DND-41 (cell line): ENCODE data around the gene SAMM50.

Experiments
- ATAC-seq: fragments of 200-7000 bp; cut with Tn5 transposase; 3 replicates; pipeline ENCODE4 v1.9.1; 2021; ENCODE audit warnings: low read depth; ENCODE audit not compliant: insufficient read depth
- DNase-seq: peaks from one replicate; pipeline ENCODE4 v3.0.0-alpha.2; 2020
- H2AFZ ChIP-seq: 2 replicates; pipeline ENCODE4 v1.6.0; 2012; ENCODE audit warnings: low read depth, low read length
- H3K27ac ChIP-seq: 2 replicates; pipeline ENCODE4 v1.5.1; 2012; ENCODE audit warnings: low read length, inconsistent platforms
- H3K27me3 ChIP-seq: fragments of 200-600 bp; sonication (generic); 2 replicates; pipeline ENCODE4 v1.6.0; 2012; ENCODE audit warnings: low read length, mild to moderate bottlenecking, inconsistent platforms; ENCODE audit not compliant: insufficient read depth, poor library complexity
- H3K36me3 ChIP-seq: 2 replicates; pipeline ENCODE4 v1.5.1; 2012; ENCODE audit warnings: low read length, inconsistent platforms; ENCODE audit not compliant: insufficient read depth
- H3K4me1 ChIP-seq: 2 replicates; pipeline ENCODE4 v1.5.1; 2012; ENCODE audit warnings: mild to moderate bottlenecking, low read length; ENCODE audit not compliant: insufficient read depth
- H3K4me2 ChIP-seq: 2 replicates; pipeline ENCODE4 v1.6.0; 2012; ENCODE audit warnings: mild to moderate bottlenecking, moderate library complexity, low read length, inconsistent platforms; ENCODE audit not compliant: insufficient read depth
- H3K4me3 ChIP-seq, 2 experiments: fragments of 200-600 bp in 1 of 2; shearing (Covaris generic) in 1 of 2; 2 replicates each; pipeline ENCODE4 v1.5.1; 2012 to 2016; ENCODE audit warnings: inconsistent platforms in 2 of 2, low read length in 2 of 2, mild to moderate bottlenecking in 2 of 2, low read depth in 1 of 2, moderate library complexity in 1 of 2
- H3K79me2 ChIP-seq: 2 replicates; pipeline ENCODE4 v1.6.0; 2012; ENCODE audit warnings: low read length, inconsistent platforms; ENCODE audit not compliant: insufficient read depth
- H3K9ac ChIP-seq: 2 replicates; pipeline ENCODE4 v1.6.0; 2012; ENCODE audit warnings: low read depth, mild to moderate bottlenecking, inconsistent platforms, low read length, moderate library complexity
- H3K9me3 ChIP-seq: 2 replicates; pipeline ENCODE4 v1.5.1; 2012; ENCODE audit warnings: low read length, moderate library complexity, mild to moderate bottlenecking, inconsistent platforms; ENCODE audit not compliant: insufficient read depth, severe bottlenecking
- H4K20me1 ChIP-seq: 2 replicates; pipeline ENCODE4 v1.6.0; 2012; ENCODE audit warnings: low read length; ENCODE audit not compliant: insufficient read depth
- EZH2 ChIP-seq: IDR thresholded peaks from 3 replicates; pipeline ENCODE4 v1.6.1; 2012; ENCODE audit warnings: borderline replicate concordance, low read depth, mild to moderate bottlenecking, moderate library complexity, low read length, inconsistent platforms; ENCODE audit not compliant: severe bottlenecking
- TF ChIP-seq, protein P1 (sequence below): IDR thresholded peaks from 2 replicates; pipeline ENCODE4 v1.5.1; 2012; ENCODE audit warnings: borderline replicate concordance, low read length, moderate library complexity, mild to moderate bottlenecking; ENCODE audit not compliant: poor library complexity, severe bottlenecking; ENCODE audit errors: extremely low read depth

SAMM50 gene

DNA sequence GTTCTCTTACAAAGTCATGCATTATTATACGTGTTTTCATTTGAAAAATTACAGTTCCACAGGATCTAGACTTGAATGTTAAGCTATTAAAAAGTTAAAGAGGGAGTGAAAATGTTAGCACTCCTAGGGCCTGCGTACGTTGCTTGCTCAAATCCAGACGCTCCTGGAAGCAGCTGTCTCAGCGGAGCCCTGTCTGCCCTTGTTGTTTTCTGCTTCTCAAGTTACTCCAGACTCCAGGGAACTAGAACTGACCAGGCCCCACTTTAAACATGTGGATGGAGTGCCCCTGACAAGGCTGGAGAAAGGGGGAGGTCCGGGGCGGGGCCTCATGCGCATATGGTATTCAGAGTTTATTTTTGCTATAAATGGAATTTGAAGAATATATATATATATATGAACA lies 78.5 kb downstream of the SAMM50 start:
- H2AFZ ChIP-seq = no peak overlapping the region
- no peak for TF ChIP-seq EZH2
- TF ChIP-seq, protein P1, sequence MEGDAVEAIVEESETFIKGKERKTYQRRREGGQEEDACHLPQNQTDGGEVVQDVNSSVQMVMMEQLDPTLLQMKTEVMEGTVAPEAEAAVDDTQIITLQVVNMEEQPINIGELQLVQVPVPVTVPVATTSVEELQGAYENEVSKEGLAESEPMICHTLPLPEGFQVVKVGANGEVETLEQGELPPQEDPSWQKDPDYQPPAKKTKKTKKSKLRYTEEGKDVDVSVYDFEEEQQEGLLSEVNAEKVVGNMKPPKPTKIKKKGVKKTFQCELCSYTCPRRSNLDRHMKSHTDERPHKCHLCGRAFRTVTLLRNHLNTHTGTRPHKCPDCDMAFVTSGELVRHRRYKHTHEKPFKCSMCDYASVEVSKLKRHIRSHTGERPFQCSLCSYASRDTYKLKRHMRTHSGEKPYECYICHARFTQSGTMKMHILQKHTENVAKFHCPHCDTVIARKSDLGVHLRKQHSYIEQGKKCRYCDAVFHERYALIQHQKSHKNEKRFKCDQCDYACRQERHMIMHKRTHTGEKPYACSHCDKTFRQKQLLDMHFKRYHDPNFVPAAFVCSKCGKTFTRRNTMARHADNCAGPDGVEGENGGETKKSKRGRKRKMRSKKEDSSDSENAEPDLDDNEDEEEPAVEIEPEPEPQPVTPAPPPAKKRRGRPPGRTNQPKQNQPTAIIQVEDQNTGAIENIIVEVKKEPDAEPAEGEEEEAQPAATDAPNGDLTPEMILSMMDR = no peak
- H3K4me1 ChIP-seq = no peaks in the 10 kb centered on the region
- H3K4me2 ChIP-seq = no peak overlapping the region
- peaks cover 2% of the 10 kb centered on the region for H3K27me3 ChIP-seq
- H3K27ac ChIP-seq = no peak overlapping the region
- no peaks in the 10 kb centered on the region for H3K79me2 ChIP-seq
- H3K9me3 ChIP-seq = no peaks in the 10 kb centered on the region
- DNase-seq (no peak), ATAC-seq (no peak)
- H3K36me3 ChIP-seq = no peaks in the 10 kb centered on the region
- no peak overlapping the region for H3K4me3 ChIP-seq
- no peak overlapping the region for H3K9ac ChIP-seq
- H4K20me1 ChIP-seq = no peaks in the 10 kb centered on the region

DNA sequence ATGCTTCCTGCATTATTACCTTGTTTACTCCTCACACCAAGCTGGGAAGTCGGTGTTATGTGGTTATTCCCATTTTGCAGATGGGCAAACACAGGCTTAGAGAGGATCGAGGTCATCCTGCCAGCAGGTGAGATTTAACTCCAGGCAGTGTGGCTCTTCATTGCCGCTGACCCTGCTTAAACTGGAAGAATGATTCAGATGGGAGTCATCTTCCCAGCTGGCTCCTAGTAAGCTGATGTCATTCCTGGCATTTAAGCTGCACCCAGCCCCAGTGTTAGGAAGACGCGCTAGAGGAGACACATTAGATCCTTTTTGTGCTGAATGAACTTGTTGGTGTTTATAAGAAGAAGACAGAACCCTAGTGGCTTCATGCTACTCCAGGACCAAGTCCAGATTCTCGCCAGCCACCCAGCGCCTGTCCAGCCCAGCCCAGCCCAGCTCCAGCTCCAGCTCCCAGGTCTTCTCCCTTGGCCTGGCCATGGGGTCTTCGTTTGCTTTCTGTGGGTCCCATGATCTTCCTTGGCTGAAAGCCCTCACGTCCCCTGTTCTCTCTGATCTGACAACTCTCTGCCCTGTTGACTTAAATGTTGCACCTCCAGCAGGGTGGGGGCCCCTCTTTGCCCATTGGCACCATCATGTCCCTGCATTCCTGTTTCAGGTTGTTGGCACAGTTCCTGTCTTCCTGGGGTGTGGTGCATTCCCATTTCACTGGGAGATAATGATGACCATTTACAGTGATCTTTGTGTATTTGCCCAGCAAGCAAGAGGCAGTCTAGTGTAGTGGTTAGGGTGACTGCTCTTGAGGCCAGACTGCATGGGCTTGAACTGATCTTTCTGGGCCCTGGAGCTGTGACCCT lies 82.5 kb downstream of the SAMM50 start:
- Histone ChIP-seq H3K36me3 (no peaks in the 10 kb centered on the region), H3K4me3 (no peak overlapping the region), H4K20me1 (no peaks in the 10 kb centered on the region; the same call in 1 of the 2 replicates)

DNA sequence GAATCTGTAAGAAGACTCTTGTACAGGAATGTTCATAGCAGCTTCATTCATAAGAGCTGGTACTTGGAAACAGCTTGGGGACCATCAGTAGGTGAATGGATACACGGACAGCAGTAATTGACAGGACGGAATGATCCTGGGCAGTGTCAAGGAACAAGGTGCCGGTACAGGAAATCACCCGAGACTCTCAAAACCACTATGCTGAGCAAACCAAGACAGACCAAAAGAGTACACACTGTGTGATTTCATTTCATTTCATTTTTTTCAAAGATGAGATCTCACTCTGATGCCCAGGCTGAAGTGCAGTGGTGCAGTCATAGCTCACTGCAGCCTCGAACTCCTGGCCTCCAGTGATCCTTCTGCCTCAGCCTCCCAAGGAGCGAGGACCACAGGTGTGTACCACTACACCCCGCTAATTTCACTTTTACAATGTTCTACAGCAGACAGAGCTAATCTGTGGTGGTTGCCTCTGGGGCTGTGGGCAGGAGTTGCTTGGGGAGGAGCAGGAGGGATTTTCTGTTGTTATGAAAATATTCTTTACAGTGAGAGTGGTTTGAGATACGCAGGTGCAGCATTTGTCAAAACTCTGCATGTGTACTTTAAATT lies 84.4 kb downstream of the SAMM50 start:
- TF ChIP-seq EZH2 = no peak
- TF ChIP-seq, protein P1 = no peak
- H3K27ac ChIP-seq = no peak overlapping the region
- no peak overlapping the region for H3K9ac ChIP-seq
- DNase-seq (no peak), ATAC-seq (no peak)
- no peak overlapping the region for H3K4me2 ChIP-seq
- no peaks in the 10 kb centered on the region; the same call in 1 of the 2 replicates for H4K20me1 ChIP-seq
- no peaks in the 10 kb centered on the region for H3K9me3 ChIP-seq
- H3K36me3 ChIP-seq = no peaks in the 10 kb centered on the region
- H3K4me1 ChIP-seq = no peaks in the 10 kb centered on the region
- no peak overlapping the region for H2AFZ ChIP-seq
- peaks cover 8% of the 10 kb centered on the region for H3K27me3 ChIP-seq
- H3K4me3 ChIP-seq = no peak overlapping the region
- H3K79me2 ChIP-seq = no peaks in the 10 kb centered on the region

More for the DNA sequence above, 82.5 kb downstream of the SAMM50 start:
- DNase-seq = no peak
- Histone ChIP-seq H3K27me3 (peaks cover 8% of the 10 kb centered on the region), H3K79me2 (no peaks in the 10 kb centered on the region), H3K27ac (no peak overlapping the region), H2AFZ (no peak overlapping the region), H3K9me3 (no peaks in the 10 kb centered on the region), H3K4me1 (no peaks in the 10 kb centered on the region), H3K4me2 (no peak overlapping the region), H3K9ac (no peak overlapping the region)
- ATAC-seq = no peak
- TF ChIP-seq, protein P1 = no peak
- TF ChIP-seq EZH2 = no peak
